Motor neuron (in vitro differentiated cells): Measurements from ENCODE around the gene HOXA11. TPM values are rescaled to one million over a fixed set of nuclear protein-coding genes. Genes with fewer than 3 reads are reported as not detected.

Source experiments
- ATAC-seq, 8 experiments: fragments of 200-7000 bp; cut with Tn5 transposase; replicated peaks in 6 of 8; 2 replicates each; pipeline ENCODE4 v1.8.0; 2021; ENCODE audit warnings: mild to moderate bottlenecking in 8 of 8, moderate library complexity in 8 of 8
- H3K27ac ChIP-seq, 2 donors: fragments of 250-450 bp; sonication (Bioruptor Pico); 2 replicates each; pipeline ENCODE4 v1.9.0; 2021; ENCODE audit warnings: antibody characterized with exemption in 2 of 2, mild to moderate bottlenecking in 2 of 2, moderate library complexity in 1 of 2
- H3K4me1 ChIP-seq, 2 donors: fragments of 250-450 bp; sonication (Bioruptor Pico); replicated peaks in 1 of 2; 2 replicates each; pipeline ENCODE4 v1.6.1; 2021; ENCODE audit warnings: antibody characterized with exemption in 2 of 2, mild to moderate bottlenecking in 2 of 2, moderate library complexity in 1 of 2
- H3K4me3 ChIP-seq, 5 donors: fragments of 250-450 bp; sonication (Bioruptor Pico); 2 replicates each; pipeline ENCODE4 v1.9.0; 2021; ENCODE audit warnings: antibody characterized with exemption in 5 of 5, mild to moderate bottlenecking in 5 of 5, moderate library complexity in 4 of 5
- WGBS, 10 experiments: fragments of 450-650 bp; shearing (Covaris generic); methylation state at CpG; one replicate each; pipeline ENCODE4 v1.0.0; 2022; 5-methylcytosine and 5-hydroxymethylcytosine counted together
- in situ Hi-C, 9 experiments: fragments of 400-800 bp; cut with MboI; loops; one replicate each; pipeline ENCODE4 v1.15.0; 2021; ENCODE audit warnings: low sequenced_read_pairs in 9 of 9, low pct_unique_long_range_greater_than_20kb in 2 of 9; ENCODE audit not compliant: unreplicated experiment in 9 of 9
- total RNA-seq, 8 experiments: library from RNA; unstranded; fragments of 300-600 nt; gene quantifications; 2 replicates each; pipeline versions ENCODE4 v1.2.3 to v1.2.4, GENCODE V29; 2022

HOXA11 gene
- total RNA-seq = 1 to 10 TPM in 3 of 8 experiments, under 1 TPM in 4, not detected in 1; 0.05 to 5.7 (median 0.43) TPM

DNA sequence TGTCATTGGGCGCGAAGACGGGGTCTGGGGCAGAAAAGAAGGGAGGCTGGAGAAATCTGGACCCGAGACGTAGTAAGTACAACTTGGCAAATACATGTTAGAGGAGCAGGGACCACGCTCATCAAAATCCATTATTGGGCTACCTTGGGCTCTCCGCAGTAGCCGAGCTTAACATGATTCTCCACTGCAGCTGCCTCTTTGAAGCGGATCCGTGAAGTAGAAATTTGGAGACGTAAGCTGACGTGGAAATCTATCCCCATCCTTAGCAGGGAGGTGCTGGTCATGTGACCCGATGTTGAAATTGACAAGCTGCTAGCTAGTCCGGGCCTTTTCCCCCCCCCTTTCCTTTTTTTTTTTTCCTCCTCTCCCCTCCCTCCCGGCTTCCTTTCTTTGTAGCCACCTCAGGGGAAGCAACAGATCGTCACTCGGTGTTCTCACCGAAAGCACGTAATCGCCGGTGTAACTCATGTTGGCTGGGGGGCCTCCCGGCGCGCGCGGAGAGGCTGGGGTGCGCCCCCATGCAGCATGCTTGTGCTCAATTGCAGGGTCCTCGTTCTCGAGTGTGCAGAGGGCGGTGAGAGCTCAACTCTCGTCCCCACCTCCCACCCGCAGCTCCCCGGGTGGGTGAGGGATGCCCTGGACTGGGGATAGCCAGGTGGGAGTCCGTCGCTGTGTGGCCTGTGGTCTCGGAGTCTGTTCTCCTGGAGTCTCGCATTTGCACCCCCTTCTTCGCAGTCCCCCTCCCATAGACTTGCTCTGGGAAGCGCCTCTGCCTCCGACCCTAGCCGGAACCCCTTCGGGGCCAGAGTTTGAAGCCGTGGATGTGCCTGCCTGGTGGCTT is at the start of gene HOXA11:
Gene HOXA11, minus strand, starts transcription at position 220 of the 841 bp plus-strand sequence. Its CDS starts 88 bp downstream, at position 132.
- ATAC-seq = peak in 4 of 8 experiments; percentile 5 to 57 (median 34)
- in situ Hi-C loops = loop anchor here in 6 of 9 experiments (25.0 kb wide), 5 partner anchors 602 to 1323 kb away; no protein-coding TSS in a partner anchor
- 0 to 8% (median 0%) methylated on average over 1 to 5 of the region's 43 CpGs; no CpG with 5 or more reads in 4 of the 10 experiments for WGBS, 10 experiments
- Histone ChIP-seq H3K27ac (no peak within 1 kb of the TSS), H3K4me3 (peak within 1 kb of the TSS in 3 of 5 donors; percentile 11 to 31 (median 27)), H3K4me1 (peaks cover 0 to 14% of the 10 kb centered on the region in 2 donors)

DNA sequence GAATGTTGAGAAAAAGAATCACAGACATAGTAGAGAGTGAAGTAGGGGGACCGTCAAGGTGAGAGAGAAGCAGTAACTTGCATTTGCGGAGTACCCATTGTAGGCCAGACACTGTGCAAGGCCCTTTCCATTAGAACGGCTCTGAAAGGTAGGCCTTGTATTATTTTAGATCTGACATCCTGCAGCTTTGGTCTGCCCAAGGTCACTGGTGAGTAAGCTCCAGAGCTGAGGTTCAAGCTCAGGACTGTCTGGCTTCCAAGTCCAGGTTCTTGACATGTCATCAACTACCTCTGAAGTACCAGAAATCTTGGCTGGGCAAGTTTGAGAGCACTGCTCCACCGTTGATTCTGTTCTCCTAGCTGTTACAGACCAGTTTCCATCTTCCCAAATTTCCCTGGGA is 44.4 kb upstream of the HOXA11 start:
- WGBS, 10 experiments = 40 to 90% (median 77%) methylated on average over 1 to 4 of the region's 4 CpGs; no CpG with 5 or more reads in 4 of the 10 experiments
- Histone ChIP-seq H3K27ac (no peak overlapping the region), H3K4me1 (peaks cover 0 to 6% of the 10 kb centered on the region in 2 donors), H3K4me3 (no peak overlapping the region)
- ATAC-seq = no peak
- in situ Hi-C loops = loop anchor here in 3 of 9 experiments (25.0 kb wide), 1 partner anchor 358 kb away; no protein-coding TSS in a partner anchor

DNA sequence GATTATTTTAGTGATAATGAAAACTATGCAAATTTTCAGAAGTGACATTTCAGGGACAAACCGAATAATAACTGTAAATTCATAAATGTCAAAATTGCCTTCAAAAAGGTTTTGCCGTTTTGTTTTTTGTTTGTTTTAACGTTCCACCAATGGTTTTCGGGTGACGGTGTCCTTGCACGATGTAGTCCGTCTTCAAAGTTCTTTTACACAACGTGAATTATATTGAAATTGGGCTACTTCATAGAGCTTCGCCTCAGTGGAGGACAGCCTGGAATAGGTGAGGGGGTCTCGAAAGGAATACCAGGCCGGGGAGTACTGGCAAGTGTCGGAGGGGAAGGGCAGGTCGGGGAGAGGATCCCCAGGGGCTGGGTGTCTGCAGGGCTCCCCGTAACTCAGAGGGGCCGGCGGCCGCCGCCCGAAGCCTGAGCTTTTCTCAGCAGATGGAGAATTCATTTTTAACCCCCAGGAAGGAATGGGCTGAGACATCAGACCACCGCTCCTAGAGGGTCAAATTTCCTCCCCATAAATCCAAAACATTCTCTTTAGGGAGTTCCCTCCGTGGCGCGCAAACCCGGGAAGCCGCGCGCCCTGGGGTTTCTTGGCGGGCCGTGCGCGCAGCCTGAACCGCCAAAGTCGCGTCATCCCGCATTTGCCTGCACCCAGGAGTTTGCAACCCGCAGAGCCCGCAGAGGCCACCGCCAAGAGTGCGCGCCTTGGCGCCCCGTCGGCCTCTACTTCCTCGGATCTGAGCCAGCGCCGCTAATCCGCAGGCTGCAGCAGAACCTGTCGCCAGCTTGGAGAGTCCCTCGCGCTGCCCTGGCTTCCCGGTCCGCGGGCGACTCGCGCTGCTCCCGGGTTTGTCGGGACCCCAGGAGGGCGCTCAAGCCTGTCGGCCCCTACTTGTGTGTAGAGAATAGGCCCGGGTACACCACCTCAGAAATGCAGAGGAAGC is 40.2 kb upstream of the HOXA11 start:
- ATAC-seq = no peak
- in situ Hi-C loops = loop anchor here in 7 of 9 experiments (25.0 kb wide), 4 partner anchors 362 to 787 kb away; no protein-coding TSS in a partner anchor
- no peak overlapping the region for H3K4me3 ChIP-seq
- no peak overlapping the region for H3K27ac ChIP-seq
- peaks cover 0 to 6% of the 10 kb centered on the region in 2 donors for H3K4me1 ChIP-seq
- 0 to 100% (median 20%) methylated on average over 1 to 35 of the region's 61 CpGs for WGBS, 10 experiments

DNA sequence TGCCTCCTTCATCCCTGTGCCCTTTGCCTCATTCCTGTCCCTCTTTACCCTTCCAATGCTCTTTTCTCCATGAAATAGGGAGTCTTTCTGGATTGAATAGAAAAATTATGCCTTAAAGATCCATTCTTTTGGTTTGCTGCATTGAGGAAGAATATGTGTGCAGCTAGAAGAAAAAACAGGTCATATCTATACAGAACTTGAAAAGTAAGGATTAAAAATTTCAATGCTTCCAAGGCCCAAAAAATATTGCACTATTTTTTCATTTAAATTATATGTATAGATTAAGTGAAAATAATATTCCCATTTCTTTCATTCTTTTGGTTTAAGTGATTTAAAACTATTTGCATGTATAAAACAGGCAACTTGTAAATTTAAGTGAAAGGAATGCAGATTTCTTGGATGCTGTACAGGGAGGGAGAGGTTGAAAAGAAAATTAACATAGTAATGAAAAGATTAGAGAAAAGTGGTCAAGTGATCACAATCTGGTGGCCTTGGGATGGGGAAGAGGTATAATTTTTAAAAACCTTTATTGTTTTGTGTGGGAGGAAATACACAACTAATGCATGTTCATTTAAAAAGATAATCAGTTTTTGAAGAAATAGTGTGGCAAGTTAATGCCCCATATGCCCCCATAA is 39.0 kb upstream of the HOXA11 start:
- ATAC-seq = peak in 3 of 8 experiments; percentile 48 to 67 (median 57)
- no peak overlapping the region for H3K27ac ChIP-seq
- H3K4me1 ChIP-seq = peaks cover 0 to 6% of the 10 kb centered on the region in 2 donors
- in situ Hi-C loops = loop anchor here in 5 of 9 experiments (25.0 kb wide), 4 partner anchors 363 to 788 kb away; no protein-coding TSS in a partner anchor
- no peak overlapping the region for H3K4me3 ChIP-seq

DNA sequence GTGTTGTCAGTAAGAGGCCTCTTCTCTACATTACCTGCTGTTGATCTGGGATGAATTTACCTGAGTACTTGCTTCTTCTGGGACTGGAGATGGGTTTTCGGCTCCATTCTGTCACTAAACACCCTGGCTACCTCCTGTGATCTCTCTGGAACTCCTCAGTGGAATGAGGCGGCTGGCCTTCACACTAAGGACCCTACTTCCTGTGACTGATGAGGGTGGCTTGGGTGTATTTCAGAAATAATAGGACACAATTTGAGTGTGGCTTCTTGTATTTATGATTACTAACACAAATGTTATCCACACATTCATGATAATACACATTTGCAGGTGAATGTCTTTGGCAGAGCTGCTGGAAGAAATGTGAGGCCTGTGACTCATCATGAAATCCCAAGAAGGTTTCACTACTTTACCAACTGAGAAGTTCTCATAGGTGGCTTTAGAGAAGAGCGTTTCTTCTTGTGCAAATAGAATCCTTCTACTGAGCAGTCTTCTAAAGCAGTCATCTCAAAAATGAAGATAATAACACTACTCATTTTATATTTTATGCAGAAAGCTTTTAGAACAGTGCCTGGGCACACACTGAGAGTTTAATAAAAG is 36.3 kb upstream of the HOXA11 start:
- Histone ChIP-seq H3K4me1 (peaks cover 0 to 6% of the 10 kb centered on the region in 2 donors), H3K27ac (no peak overlapping the region), H3K4me3 (no peak overlapping the region)
- ATAC-seq = no peak
- in situ Hi-C loops = loop anchor here in 5 of 9 experiments (25.0 kb wide), 4 partner anchors 366 to 791 kb away; no protein-coding TSS in a partner anchor
- 40 to 89% (median 67%) methylated on average over 1 to 3 of the region's 3 CpGs; no CpG with 5 or more reads in 3 of the 10 experiments for WGBS, 10 experiments

DNA sequence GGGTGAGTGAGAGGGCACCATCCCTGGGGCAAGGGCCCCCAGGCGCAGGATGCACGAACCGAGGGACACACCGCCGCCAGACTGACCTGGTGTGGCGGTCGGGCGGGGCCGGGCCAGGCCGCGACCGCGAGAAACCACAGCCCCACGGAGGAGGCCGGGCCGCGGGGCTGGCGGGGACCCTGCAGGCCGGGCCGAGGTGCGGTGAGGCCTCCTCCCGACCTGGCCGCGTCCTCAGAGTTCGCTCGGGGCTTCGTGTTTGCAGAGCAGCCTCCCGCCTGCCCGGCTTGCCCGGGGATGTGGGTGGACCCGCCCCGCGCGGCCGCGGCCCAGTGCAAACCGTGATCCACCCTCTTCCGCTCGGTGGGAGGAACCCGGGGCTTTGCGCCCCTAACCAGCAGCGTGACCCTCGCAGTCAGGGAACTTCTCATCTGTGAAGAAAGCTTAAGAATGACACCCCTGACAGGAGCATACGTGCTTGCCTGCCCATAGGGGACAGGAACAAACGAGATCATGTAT is 35.5 kb upstream of the HOXA11 start:
- in situ Hi-C loops = loop anchor here in 5 of 9 experiments (25.0 kb wide), 4 partner anchors 367 to 792 kb away; no protein-coding TSS in a partner anchor
- Histone ChIP-seq H3K4me1 (peaks cover 0 to 5% of the 10 kb centered on the region in 2 donors), H3K27ac (no peak overlapping the region), H3K4me3 (no peak overlapping the region)
- no peak for ATAC-seq
- WGBS, 10 experiments = 49 to 100% (median 72%) methylated on average over 1 to 13 of the region's 45 CpGs; no CpG with 5 or more reads in 4 of the 10 experiments

DNA sequence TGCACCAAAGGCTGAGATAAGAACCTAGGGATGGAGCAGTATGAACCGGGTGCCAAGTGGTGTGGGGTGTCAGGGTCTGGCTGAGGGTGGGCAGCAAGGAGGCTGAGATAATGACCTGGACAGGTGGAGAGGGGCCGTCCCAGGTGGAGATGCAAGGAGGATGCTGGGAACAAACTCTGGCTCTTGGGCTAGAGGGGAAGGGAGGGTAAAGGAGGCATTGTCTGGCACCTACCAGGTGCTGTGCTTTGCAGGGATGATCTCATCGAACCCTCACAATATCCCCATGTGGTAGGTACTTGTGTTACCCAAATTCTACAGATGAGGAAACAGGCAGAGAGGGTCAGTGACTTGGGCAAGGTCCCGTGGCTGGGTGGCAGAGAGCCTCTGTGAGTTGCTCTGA is 34.8 kb upstream of the HOXA11 start:
- Histone ChIP-seq H3K4me3 (no peak overlapping the region), H3K27ac (no peak overlapping the region), H3K4me1 (no peaks in the 10 kb centered on the region)
- in situ Hi-C loops = loop anchor here in 5 of 9 experiments (25.0 kb wide), 4 partner anchors 367 to 792 kb away; no protein-coding TSS in a partner anchor
- ATAC-seq = no peak
- 33 to 83% (median 50%) methylated on average over 1 to 3 of the region's 4 CpGs; no CpG with 5 or more reads in 3 of the 10 experiments for WGBS, 10 experiments

DNA sequence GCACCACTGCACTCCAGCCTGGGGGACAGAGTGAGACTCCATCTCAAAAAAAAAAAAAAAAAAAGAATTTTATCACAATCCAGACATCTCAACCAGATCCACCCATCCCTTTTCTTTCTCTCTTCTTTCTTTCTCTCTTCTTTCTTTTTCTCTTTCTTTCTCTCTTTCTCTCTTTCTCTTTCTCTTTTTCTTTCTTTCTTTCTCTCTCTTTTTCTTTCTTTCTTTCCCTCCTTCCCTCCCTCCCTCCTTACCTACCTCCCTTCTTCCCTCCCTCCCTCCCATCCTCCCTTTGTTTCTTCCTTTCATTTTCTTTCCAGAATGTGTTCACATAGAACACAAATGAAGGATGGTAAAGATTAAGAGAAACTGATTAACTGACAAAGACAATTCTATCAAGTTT is 32.9 kb upstream of the HOXA11 start:
- no peak for ATAC-seq
- Histone ChIP-seq H3K4me1 (no peaks in the 10 kb centered on the region), H3K27ac (no peak overlapping the region), H3K4me3 (no peak overlapping the region)
- in situ Hi-C loops = loop anchor here in 5 of 9 experiments (25.0 kb wide), 4 partner anchors 369 to 794 kb away; no protein-coding TSS in a partner anchor

DNA sequence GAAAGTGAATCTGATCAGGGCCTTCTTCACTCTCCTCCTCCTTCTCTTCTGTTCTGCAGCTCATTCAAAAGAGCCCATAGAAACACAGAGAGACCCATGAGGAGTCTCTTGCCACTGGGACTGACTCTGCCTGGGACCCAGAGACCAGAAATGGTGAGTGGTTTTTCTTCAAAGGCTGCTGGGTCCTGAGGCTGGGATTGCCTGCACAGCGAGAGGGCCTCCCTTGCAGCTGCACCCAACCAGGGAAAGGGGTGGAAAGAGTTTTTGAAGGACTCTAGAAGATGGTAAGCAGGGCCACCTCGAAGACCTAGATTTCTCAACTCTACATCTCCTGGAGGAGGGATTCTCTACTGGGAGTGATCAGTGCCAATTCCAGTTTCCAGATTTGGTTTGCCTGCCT is 30.3 kb upstream of the HOXA11 start:
- in situ Hi-C loops = loop anchor here in 5 of 9 experiments (25.0 kb wide), 4 partner anchors 372 to 797 kb away; no protein-coding TSS in a partner anchor
- ATAC-seq = no peak
- Histone ChIP-seq H3K4me1 (no peaks in the 10 kb centered on the region), H3K4me3 (no peak overlapping the region), H3K27ac (no peak overlapping the region)
- WGBS, 10 experiments = 0 to 86% (median 50%) methylated on average over 1 to 2 of the region's 2 CpGs; no CpG with 5 or more reads in 6 of the 10 experiments

DNA sequence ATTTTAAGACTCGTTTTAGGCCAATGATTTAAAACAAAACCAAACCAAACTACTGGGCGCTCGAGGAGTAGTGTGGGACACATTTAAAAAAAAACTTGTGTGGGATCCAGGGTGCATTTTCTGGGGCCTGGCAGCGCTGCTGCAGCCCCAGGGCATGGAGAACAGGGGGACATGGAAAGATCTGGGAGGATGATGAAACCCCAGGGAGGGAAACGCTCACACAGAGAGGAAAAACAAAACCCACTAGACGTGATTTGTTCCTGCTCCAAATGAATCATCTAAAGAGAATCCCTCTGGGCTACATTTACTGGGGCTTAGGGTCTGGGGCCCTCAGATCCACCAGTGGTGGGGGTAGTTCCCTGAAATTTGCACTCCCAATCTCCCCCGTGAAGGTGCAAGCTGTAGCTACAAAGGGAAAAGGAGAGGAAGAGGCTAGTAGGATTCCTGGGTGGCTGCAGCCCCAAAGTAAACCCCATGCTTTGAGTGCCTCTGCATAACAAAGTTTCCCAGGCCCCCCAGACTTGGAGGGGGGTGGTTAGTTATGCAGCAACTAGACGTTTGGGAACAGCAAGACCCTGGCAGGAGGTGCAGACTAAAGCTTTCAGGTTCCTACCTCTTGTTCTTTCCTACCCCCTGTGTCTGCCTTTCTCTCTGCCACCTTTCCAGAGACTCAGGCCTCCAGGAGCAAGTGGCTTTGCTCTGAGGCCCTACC is 29.4 kb upstream of the HOXA11 start:
- in situ Hi-C loops = loop anchor here in 5 of 9 experiments (25.0 kb wide), 4 partner anchors 373 to 798 kb away; no protein-coding TSS in a partner anchor
- ATAC-seq = no peak
- Histone ChIP-seq H3K4me3 (no peak overlapping the region), H3K4me1 (no peaks in the 10 kb centered on the region), H3K27ac (no peak overlapping the region)
- 0 to 83% (median 24%) methylated on average over 1 to 7 of the region's 8 CpGs; no CpG with 5 or more reads in 3 of the 10 experiments for WGBS, 10 experiments
